Measurements from ENCODE around the gene DHRS11.
"Not testable (repeated sequence)": the region's sequence is repeated elsewhere in the genome, so short reads cannot be mapped to it uniquely, and the experiment has no call there.

DHRS11 gene

DNA sequence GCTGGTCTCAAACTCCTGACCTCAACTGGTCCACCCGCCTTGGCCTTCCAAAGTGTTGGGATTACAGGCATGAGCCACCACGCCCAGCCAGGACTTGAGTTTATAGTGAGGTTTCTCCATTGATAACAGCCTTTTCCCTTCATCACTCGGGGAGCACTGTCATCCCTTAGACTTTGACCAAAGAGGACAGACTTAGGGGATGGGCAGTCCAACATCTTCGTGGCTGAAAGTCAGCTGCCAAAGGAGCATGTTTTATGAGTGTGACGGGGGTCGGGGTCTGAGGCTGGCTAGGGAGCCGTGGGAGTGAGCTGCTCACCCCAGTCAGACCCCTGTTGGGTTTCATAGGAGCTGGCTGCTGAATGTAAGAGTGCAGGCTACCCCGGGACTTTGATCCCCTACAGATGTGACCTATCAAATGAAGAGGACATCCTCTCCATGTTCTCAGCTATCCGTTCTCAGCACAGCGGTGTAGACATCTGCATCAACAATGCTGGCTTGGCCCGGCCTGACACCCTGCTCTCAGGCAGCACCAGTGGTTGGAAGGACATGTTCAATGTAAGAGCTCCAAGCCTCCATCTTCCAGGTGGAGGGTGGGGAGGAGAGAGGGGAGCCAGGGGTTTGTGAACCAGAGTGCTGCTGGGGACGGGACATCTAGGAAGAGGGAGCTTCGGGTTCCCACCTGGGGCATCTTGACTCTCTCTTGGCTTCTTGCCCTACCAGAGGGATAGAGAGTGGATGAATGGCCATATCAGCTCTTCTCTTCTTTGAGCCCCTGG lies 3.1 kb downstream of the DHRS11 start:
- DNase-seq (ENCODE audit: low spot score), result no peak

DNA sequence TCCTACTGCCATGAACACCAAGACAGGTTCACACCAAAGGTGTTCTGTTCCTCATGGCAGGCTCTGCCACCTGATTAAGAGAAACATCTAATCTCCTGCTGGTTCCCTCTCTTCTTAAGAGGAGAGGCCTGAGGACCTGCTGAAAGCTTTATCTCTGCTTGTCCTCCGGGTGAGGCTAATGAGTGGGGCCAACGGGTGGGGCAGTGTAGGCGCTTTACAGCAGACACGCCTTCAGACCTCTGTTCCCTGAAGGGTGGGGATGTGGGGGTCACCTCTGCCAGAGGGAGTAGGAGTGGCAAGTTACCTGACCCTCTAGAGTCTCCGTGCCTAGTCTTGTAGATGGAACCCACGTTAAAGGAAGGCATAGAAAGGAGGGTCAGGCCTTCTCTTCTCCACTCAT lies 5.5 kb downstream of the DHRS11 start:
- DNase-seq (ENCODE audit: low spot score), result no peak

DNA sequence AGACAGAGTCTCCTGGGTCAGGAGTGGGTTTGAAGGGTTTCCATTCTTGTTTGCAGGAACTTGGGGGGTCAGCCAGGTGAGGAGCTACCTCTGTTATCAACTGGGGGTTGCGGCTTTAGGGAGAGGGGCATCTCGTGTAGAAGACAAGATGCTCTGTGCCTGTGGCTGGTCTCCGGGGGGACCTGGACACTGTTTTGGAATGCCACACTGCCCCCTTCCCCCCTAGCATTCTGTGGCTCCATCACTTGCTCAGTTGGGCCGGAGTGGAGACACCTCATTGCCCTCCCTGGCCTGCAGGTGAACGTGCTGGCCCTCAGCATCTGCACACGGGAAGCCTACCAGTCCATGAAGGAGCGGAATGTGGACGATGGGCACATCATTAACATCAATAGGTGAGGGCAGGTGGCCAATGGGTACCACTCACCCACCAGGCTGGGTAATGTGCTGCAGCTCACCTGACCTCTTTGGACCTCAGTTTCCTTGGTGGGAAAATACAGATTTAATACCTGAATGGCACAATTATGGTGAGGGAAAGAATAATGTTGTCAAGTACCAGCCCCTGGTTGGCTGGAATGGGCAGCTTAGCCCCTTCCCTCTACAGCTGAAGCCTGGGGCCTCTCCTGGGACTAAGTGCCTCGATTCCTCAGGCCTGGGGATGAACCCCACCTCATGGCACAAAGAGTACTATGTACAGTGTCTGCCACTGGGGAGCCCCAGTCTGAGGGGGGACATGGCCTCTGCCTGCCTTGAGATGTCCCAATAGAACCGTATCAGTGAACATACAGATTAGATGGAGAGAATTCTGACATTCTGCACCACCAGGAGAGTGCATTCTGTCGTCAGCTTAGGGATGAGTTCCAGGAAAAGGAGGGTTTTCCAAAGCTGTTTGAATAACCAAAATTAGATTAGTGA lies 6.4 kb downstream of the DHRS11 start:
- DNase-seq (ENCODE audit: low spot score), result no peak

DNA sequence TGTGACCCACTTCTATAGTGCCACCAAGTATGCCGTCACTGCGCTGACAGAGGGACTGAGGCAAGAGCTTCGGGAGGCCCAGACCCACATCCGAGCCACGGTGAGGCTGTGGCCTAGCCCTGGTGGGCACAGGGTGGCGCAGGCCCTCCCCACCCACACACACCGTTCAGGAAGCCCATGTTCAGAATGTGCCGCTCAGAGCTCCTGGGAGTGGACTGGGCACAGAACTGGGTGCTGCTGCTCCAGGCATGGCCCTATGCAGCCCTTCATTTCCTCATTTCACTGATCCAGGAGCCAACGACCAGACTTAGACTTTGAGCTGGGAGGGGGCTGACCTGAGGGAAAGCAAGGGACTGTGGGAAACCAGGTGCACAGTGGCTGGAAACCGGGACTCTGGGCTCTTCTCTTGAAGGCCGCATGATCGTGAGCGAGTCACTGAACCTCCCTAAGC lies 7.3 kb downstream of the DHRS11 start:
- DNase-seq (ENCODE audit: low spot score), result no peak

DNA sequence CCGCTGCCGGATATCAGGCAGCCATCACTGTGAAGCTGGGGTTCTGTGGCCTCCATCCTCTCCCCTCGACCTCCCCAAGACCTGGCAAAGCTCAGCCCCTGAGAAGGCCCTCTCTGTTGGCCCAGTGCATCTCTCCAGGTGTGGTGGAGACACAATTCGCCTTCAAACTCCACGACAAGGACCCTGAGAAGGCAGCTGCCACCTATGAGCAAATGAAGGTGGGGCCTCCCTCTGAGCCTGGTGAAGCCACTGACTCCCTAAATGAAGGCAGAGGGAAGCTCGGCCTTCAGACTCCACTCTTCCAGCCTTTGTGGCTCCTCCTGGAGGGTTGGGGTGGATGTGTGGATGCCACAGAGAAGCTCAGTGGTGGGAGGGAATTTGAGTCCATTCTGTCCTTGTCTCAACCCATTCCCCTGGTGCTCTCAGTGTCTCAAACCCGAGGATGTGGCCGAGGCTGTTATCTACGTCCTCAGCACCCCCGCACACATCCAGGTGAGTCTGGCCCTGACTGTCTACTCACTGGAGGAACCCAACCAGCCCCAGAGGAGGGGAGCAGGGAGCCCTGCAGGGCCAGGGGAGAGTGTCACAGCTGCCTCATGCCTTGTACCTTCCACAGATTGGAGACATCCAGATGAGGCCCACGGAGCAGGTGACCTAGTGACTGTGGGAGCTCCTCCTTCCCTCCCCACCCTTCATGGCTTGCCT lies 8.0 kb downstream of the DHRS11 start:
- DNase-seq (ENCODE audit: low spot score), result no peak

DNA sequence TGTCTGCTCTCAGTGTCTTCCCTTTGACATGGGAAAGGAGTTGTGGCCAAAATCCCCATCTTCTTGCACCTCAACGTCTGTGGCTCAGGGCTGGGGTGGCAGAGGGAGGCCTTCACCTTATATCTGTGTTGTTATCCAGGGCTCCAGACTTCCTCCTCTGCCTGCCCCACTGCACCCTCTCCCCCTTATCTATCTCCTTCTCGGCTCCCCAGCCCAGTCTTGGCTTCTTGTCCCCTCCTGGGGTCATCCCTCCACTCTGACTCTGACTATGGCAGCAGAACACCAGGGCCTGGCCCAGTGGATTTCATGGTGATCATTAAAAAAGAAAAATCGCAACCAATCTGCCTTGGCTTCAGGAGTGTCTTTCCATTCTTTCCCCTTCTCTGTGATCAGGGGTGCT lies 8.8 kb downstream of the DHRS11 start:
- no peak for DNase-seq (ENCODE audit: low spot score)

DNA sequence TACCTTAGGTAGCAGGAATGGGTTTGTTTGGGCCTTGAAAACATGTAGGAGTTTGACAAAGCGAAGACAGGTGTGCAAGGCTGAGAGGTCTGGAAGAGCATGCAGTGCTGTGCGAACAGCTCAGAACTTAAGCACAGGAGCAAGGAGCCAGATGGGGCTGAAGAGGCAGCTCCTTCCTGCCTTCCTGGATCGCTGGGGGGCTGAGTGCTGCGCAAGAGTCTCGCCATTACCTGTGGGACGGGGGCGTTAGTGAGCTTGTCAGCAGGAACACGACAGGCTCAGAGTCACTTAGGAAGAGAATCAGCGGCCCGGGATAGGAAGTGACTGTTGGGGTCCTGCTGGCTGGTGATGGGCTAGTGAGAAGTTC lies 9.2 kb downstream of the DHRS11 start:
- DNase-seq (ENCODE audit: low spot score), result no peak

DNA sequence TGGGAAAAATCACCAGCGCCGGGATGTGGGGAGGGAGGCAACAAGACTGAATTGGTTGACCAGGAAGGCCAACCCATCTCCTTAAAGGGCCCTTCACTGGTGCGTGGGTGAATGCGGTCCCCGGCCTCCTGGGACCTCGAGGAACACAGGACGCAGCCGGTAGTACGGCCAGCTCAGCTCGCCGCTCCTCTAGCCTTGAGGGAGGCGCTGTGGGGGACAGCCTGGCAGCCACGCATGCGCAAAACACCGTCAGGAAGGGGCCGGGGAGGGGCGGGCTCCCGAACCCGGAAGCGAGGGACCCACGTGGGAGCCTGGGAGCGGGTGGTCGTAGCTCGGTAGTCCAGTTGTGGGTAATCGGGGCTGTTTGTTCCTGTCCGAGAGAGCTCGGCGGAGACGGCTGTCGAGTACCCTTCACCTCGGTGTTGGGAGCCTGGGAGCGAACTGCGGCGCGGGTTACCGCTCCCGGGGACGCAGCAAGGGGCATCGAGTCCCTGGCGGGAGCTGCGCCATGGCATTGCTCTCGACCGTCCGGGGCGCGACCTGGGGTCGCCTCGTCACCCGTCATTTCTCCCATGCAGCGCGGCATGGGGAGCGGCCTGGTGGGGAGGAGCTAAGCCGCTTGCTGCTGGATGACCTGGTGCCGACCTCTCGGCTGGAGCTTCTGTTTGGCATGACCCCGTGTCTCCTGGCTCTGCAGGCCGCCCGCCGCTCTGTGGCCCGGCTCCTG lies 9.8 kb downstream of the DHRS11 start, which contains the start of gene MRM1:
Gene MRM1 (plus strand): TSS at position 281 of the 727 bp plus-strand sequence. CDS start 228 bp downstream, at position 509.
- peak; percentile 90 for DNase-seq (ENCODE audit: low spot score)

DNA sequence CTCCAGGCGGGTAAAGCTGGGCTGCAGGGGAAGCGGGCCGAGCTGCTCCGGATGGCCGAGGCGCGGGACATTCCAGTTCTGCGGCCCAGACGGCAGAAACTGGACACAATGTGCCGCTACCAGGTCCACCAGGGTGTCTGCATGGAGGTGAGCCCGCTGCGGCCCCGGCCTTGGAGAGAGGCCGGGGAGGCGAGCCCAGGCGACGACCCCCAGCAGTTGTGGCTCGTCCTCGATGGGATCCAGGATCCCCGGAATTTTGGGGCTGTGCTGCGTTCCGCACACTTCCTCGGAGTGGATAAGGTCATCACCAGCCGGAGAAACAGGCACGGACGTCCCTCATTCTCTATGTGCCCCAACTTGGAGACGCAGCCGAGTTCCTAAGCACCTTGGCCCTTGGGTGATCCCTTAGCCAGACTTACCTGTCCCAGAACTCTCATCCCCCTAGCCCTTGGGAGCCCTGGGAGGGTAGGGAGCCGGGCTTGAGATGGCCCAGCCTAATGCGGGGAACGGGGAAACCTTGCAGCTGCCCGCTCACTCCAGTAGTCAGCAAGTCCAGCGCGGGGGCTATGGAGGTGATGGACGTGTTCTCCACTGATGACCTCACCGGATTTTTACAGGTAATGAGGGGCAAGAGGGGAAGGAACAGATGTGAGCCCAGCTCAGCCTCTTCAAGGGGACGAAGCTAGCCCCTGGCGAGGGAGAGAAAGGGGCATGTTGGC lies 10.5 kb downstream of the DHRS11 start:
- peak; percentile 33 for DNase-seq (ENCODE audit: low spot score)

DNA sequence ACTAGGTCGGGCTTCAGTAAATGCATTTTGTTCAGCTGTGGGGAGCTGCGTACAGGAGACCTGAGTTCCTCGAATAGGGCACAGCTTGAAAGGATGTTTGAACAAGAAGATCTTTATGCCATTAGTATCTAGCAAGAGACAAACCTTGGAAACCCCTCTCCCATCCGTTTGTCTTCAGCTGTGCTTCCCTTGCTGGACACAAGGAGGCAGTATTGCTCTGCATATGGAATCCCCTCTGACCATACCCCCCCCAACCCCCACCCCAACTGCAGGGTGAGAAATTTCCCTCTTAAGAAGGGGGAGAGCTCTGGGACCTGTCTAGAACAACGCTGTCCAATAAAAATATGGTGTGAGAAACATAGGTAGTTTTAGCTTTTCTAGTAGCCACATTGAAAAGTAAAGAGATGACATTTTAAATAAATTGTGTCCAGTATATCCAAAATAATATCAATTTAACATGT lies 11.3 kb downstream of the DHRS11 start:
- peak; percentile 66 for DNase-seq (ENCODE audit: low spot score)

DNA sequence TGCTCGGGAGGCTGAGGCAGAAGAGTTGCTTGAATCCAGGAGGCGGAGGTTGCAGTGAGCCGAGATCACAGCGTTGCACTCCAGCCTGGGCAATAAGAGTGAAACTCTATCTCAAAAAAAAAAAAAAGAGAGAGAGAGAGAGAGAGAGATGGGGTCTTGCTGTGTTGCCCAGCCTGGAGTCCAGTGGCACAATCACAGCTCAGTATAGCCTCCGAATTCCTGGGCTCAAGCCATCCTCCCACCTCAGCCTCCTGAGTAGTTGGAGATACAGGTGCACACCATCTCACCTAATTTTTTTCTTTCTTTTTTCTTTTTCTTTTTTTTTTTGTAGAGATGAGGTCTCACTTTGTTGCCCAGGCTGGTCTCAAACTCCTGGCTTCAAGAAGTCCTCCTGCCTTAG lies 13.3 kb downstream of the DHRS11 start:
- DNase-seq (ENCODE audit: low spot score), result not testable (repeated sequence)

DNA sequence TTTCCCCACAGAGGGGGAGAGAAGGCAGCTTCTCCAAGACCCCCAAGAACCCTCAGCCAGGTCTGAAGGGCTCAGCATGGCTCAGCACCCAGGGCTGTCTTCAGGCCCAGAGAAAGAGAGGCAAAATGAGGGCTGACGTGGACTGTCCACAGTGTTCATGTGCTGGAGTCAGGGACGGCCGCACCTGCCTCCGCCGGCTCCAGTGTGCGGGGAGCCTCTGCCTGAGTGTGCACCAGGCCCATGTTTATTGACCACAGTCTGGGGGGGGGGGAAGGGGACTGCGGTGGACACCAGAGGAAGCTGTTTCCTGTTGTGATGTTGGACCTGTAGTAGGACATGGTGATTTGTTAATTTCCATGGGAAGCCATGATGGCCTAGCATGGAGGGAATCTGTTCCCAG lies 16.6 kb downstream of the DHRS11 start:
- peak; percentile 46 for DNase-seq (ENCODE audit: low spot score)

DNA sequence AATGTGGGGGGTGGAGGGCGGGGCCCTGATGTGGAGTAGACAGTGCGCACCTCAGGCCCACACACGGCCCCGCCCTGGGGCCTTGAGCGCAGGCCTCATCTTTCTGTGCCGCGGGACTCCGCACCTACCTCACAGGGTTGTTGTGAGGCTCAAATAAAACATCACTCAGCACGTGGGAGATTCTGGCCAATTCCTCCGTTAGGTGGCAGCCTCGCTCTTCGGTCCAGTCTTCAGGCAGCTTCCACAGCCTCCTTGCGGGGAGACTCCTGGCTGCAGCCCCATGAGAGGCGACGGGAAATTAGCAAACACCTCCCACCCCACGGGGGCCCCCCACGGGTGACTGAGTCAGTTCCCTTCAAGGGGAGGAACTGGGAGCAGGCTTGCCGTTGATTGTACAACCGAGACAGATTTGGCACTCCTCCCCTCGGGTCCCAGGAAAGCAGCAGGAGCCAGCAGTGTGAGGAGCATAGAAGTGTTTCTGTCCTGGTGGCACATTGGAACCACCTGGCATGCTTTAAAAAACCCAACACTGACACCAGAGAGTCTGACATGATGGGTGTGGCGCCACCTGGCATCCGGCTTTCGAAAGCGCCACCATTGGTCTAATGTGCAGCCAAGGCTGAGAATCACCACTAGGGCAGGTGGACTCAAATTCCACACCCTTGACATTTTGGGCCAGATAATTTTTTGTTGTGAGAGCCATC lies 17.3 kb downstream of the DHRS11 start:
- DNase-seq (ENCODE audit: low spot score), result peak; percentile 78

DNA sequence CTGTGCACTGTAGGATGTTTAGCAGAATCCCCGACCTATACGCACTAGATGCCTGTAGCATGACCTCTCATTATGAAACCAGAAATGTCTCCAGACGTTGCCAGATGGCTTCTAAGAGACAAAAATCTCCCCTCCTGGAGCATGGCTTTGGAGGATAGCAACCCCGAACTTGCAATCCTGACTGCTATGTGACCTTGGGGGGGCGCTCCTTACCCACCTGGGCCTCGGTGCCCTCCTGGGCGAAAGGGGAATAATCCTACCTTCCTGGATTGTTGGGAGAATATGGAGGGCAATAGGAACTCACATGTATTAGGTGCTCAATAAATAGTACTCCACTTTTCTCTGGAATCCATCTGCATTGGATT lies 17.8 kb downstream of the DHRS11 start:
- DNase-seq (ENCODE audit: low spot score), result no peak

DNA sequence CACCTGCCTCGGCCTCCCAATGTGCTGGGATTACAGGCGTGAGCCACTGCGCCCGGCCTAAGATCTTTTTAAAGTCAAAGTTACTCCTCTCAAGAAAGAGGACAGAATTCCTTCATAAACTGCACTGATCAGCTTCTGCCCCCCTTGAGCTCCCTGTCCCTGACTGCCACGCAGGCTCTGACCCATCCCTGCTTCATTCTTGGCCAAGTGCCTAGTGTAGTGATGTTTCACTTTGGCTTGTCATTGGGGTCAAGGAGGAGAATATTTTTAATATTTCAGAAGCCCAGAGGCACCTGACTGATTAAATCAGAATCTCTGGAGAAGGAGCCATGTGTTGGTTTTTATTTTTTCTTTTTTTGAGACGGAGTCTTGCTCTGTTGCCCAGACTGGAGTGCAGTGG lies 18.8 kb downstream of the DHRS11 start:
- no peak for DNase-seq (ENCODE audit: low spot score)

DNA sequence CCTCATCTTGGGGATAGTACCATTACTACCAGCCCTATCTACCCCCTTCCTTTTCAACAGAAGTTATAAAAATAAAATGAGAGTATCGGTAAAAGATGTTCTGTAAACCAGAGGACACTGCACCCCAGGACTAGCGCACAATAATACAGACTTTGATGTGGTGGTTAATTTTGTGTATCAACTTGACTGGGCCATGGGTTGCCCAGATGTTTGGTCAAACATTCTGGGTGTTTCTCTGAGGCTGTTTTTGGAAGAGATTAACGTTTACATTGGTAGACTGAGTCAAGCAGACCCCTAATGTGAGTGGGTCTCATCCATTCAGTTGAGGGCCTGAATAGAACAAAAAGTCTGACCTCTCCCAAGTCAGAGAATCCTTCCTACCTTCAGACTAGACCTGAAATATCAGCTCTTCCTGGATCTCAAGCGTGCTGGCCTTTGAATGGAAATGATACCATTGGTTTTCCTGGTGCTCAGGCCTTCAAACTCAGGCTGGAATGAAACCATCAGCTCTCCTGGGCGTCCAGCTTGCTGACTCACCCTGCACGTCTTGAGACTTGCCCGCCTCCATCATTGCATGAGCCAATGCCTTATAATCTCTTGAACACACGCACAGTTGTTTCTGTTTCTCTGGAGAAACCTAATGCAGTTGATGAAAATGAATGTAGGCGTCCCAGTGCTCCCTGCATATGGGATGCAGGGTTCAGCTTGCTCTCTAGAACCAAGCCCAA lies 19.8 kb downstream of the DHRS11 start:
- no peak for DNase-seq (ENCODE audit: low spot score)

DNA sequence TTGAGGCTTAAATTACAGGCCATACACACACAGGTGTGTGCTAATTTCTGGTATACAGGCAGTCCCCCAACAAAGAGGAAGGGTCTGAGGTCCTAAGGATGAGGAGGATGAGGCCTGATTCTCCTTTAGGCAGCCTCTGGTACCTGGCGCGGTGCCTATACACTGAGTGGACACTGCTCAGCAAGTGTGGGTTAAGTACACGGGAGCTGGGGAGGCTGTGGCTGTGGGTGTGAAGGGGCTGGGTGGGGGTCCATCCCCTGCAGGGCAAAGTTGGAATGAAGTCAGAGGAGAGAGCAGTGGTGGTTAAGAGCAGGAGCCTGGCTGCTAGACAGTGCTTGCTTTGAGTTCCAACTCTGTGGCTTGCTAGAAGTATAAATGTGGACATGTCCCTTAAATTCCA lies 20.6 kb downstream of the DHRS11 start:
- no peak for DNase-seq (ENCODE audit: low spot score)

DNA sequence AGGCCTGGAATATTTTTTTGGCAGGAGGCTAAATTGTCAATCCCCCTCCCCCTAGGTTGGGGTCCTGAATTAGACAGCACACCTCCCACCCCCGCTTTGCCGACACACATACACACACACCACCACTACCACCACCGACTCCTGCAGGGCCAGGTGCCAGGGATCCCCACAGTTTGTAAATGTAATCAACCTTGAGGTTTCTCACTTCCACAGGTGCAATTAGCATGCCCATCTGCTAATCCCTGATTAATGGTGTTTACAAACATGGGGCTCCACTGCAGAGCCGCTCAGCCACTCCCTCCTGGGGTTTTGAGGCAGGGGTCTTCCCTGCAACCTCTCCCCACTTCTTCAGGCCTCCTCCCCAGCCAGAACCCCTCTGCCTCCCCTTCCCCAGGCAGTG lies 21.5 kb downstream of the DHRS11 start:
- no peak for DNase-seq (ENCODE audit: low spot score)

DNA sequence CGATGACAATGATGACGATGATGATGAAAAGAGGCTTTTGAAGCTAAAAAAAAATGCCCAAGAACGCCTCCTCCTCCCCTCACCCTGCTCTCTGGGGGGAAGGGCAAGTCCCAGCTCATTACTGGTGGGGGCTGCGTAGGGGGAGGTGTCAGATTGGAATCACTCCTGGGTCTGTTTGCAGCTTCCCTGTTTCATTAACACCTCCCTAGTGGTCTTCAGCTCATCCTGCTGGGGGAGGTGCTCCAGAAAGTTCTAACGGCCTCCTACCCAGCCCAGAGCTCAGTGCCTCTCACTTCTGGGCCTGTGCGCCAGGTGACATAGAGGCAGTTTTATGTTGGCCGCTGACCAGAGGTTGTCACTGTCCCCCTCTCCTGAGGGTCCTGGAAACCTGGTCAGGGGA lies 22.4 kb downstream of the DHRS11 start:
- DNase-seq (ENCODE audit: low spot score), result no peak

DNA sequence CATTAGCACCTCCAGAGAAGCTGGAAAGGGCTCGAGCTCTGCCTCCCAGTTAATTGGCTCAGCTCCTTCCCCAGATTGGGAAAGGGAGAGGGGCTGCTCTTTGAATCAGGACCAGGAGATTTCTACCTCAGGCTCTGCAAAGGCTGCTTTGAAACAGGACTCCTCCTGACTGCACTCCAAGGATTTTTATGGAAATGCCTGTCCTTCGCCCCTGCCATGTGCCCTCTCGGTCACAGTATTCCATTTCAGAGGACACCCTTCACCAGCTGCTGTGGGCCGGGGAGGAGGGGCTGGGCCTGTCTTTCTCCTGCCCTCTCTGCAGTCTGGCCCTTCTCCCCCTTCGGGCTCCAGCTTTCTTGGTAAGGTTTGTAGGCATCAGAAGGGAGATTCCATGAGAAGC lies 23.3 kb downstream of the DHRS11 start:
- no peak for DNase-seq (ENCODE audit: low spot score)

All from SW480 (cell line).